Measurements from ENCODE around the gene MTERF4.

Gene MTERF4

DNA sequence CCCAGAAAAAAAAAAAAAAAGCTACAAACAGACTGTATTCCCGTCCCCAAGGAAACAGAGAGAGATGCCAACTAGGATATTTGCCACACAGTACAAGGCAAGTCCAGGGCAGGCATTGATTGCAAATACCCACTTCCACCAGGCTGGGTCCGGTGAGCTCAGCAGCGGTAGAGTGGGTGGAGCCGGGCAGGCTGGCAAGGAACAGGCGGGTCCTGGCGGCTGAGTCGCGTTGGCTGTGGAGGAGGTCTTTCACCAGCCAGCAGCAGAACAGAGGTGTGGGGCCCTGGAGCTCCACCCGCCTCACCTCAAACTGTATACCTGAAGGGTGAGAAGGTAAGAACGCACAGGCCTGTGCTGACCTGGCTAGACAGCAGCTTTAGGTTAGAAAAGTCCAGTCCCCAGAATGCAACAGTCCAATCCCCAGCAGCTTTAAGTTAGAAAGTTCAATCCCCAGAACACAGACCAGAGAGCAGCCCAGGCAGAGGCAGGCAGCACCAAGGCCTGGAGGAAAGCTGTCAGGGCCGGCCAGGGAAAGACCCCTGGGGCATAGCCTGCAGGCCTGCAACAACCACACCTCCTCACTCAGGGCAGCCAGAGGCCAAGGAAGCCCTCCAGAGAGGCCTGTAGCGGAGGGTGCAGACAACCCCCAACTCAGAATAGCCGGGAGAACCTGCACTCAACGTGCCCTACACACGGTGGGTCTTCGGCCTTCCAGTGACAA, 21.9 kb upstream of the MTERF4 start:
- H3K27me3 ChIP-seq (ENCODE audit: control insufficient read depth in 1 of 2, insufficient read depth in 2 of 2, low read length in 2 of 2) = no peaks in the 10 kb centered on the region
- H3K9me3 ChIP-seq (ENCODE audit: control insufficient read depth in 1 of 2, low read length in 2 of 2) = no peaks in the 10 kb centered on the region
- H3K36me3 ChIP-seq (ENCODE audit: control insufficient read depth in 1 of 2, insufficient read depth in 2 of 2, low read length in 2 of 2) = peaks cover 10 to 16% of the 10 kb centered on the region in 2 donors
- no peaks in the 10 kb centered on the region for H3K4me1 ChIP-seq (ENCODE audit: control insufficient read depth in 1 of 2, insufficient read depth in 2 of 2, low read length in 2 of 2)
- H3K4me3 ChIP-seq (ENCODE audit: low read depth in 1 of 2, low read length in 2 of 2) = no peak overlapping the region
- H3K27ac ChIP-seq (ENCODE audit: low read depth, low read length) = no peak overlapping the region
- peak overlapping the region; percentile 10 to 25 for H3K9ac ChIP-seq (ENCODE audit: low read depth in 1 of 2, low read length in 2 of 2)

- Histone ChIP-seq H3K9ac (ENCODE audit: low read depth in 1 of 2, low read length in 2 of 2) (no peak overlapping the region), H3K27ac (ENCODE audit: low read depth, low read length) (no peak overlapping the region), H3K36me3 (ENCODE audit: control insufficient read depth in 1 of 2, insufficient read depth in 2 of 2, low read length in 2 of 2) (peaks cover 10 to 16% of the 10 kb centered on the region in 2 donors), H3K9me3 (ENCODE audit: control insufficient read depth in 1 of 2, low read length in 2 of 2) (no peaks in the 10 kb centered on the region), H3K4me1 (ENCODE audit: control insufficient read depth in 1 of 2, insufficient read depth in 2 of 2, low read length in 2 of 2) (no peaks in the 10 kb centered on the region), H3K4me3 (ENCODE audit: low read depth in 1 of 2, low read length in 2 of 2) (no peak overlapping the region), H3K27me3 (ENCODE audit: control insufficient read depth in 1 of 2, insufficient read depth in 2 of 2, low read length in 2 of 2) (no peaks in the 10 kb centered on the region)
These were observed 20.4 kb upstream of the MTERF4 start for GRCh38 chr2:241122376-241123002.

GRCh38 chr2:241121008-241121407, 18.9 kb upstream of the MTERF4 start:
- Histone ChIP-seq H3K4me3 (ENCODE audit: low read depth in 1 of 2, low read length in 2 of 2) (no peak overlapping the region), H3K27ac (ENCODE audit: low read depth, low read length) (no peak overlapping the region), H3K4me1 (ENCODE audit: control insufficient read depth in 1 of 2, insufficient read depth in 2 of 2, low read length in 2 of 2) (no peaks in the 10 kb centered on the region), H3K9ac (ENCODE audit: low read depth in 1 of 2, low read length in 2 of 2) (no peak overlapping the region), H3K36me3 (ENCODE audit: control insufficient read depth in 1 of 2, insufficient read depth in 2 of 2, low read length in 2 of 2) (peaks cover 6 to 7% of the 10 kb centered on the region in 2 donors), H3K9me3 (ENCODE audit: control insufficient read depth in 1 of 2, low read length in 2 of 2) (no peaks in the 10 kb centered on the region), H3K27me3 (ENCODE audit: control insufficient read depth in 1 of 2, insufficient read depth in 2 of 2, low read length in 2 of 2) (no peaks in the 10 kb centered on the region)

DNA sequence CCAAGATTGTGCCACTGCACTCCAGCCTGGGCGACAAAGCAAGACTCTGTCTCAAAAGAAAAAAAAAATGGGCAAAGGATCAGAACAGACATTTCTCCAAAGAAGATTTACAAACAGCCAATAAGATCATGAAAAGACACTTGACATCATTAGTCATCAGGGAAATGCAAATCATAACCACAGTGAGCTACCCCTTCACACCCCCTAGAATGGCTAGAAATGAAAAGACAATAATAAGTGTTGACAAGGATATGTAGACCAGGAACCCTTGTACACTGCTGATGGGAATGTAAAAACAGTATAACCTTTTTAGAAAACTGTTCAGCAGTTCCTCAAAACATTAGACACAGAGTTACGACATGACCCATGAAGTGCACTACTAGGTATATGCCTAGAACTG, 18.4 kb upstream of the MTERF4 start:
- Histone ChIP-seq H3K27ac (ENCODE audit: low read depth, low read length) (no peak overlapping the region), H3K9me3 (ENCODE audit: control insufficient read depth in 1 of 2, low read length in 2 of 2) (no peaks in the 10 kb centered on the region), H3K4me3 (ENCODE audit: low read depth in 1 of 2, low read length in 2 of 2) (no peak overlapping the region), H3K36me3 (ENCODE audit: control insufficient read depth in 1 of 2, insufficient read depth in 2 of 2, low read length in 2 of 2) (peaks cover 6 to 7% of the 10 kb centered on the region in 2 donors), H3K9ac (ENCODE audit: low read depth in 1 of 2, low read length in 2 of 2) (no peak overlapping the region), H3K27me3 (ENCODE audit: control insufficient read depth in 1 of 2, insufficient read depth in 2 of 2, low read length in 2 of 2) (no peaks in the 10 kb centered on the region), H3K4me1 (ENCODE audit: control insufficient read depth in 1 of 2, insufficient read depth in 2 of 2, low read length in 2 of 2) (no peaks in the 10 kb centered on the region)

DNA sequence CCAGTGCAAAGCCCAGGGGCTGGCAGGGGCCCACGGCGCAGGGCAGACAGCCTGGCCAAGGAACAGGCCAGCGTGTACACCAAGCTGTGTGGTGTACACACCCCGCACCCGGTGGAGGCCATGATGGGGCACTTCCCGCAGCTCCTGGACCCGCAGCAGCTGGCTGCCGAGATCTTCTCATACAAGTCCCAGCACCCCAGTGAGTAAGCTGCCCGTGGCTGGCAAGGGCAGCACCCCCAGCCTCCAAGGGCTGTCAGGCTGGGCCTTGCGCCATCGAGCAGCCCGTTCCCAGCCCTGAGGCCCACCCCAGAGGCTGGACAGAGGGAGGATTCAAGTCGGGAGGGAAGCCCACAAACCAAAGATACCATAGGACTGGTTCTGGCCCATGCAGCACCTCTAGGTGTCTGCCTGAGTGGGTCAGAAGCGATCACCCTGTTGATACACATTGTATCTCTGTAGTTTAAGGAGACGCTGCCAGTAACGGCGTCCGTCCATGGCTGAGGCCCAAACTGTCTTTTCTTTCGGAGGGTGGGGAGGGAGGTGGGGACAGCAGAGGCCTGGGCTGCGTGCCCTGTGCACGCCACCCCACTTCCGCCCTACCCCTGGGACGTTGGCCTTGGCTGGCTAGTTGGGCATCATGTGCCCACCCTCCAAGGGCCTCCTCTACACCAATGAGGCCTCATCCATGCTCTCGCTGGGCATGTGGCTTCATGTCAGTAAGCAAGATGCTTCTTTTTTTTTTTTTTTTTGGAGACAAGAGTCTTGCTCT, 16.8 kb upstream of the MTERF4 start:
- no peak overlapping the region for H3K9ac ChIP-seq (ENCODE audit: low read depth in 1 of 2, low read length in 2 of 2)
- H3K9me3 ChIP-seq (ENCODE audit: control insufficient read depth in 1 of 2, low read length in 2 of 2) = no peaks in the 10 kb centered on the region
- H3K27me3 ChIP-seq (ENCODE audit: control insufficient read depth in 1 of 2, insufficient read depth in 2 of 2, low read length in 2 of 2) = no peaks in the 10 kb centered on the region
- peaks cover 6 to 12% of the 10 kb centered on the region in 2 donors for H3K36me3 ChIP-seq (ENCODE audit: control insufficient read depth in 1 of 2, insufficient read depth in 2 of 2, low read length in 2 of 2)
- no peaks in the 10 kb centered on the region for H3K4me1 ChIP-seq (ENCODE audit: control insufficient read depth in 1 of 2, insufficient read depth in 2 of 2, low read length in 2 of 2)
- no peak overlapping the region for H3K4me3 ChIP-seq (ENCODE audit: low read depth in 1 of 2, low read length in 2 of 2)
- H3K27ac ChIP-seq (ENCODE audit: low read depth, low read length) = no peak overlapping the region

GRCh38 chr2:241116606-241117560, 14.8 kb upstream of the MTERF4 start:
- no peaks in the 10 kb centered on the region for H3K4me1 ChIP-seq (ENCODE audit: control insufficient read depth in 1 of 2, insufficient read depth in 2 of 2, low read length in 2 of 2)
- H3K36me3 ChIP-seq (ENCODE audit: control insufficient read depth in 1 of 2, insufficient read depth in 2 of 2, low read length in 2 of 2) = peaks cover 0 to 17% of the 10 kb centered on the region in 2 donors
- no peak overlapping the region for H3K27ac ChIP-seq (ENCODE audit: low read depth, low read length)
- no peak overlapping the region for H3K9ac ChIP-seq (ENCODE audit: low read depth in 1 of 2, low read length in 2 of 2)
- H3K27me3 ChIP-seq (ENCODE audit: control insufficient read depth in 1 of 2, insufficient read depth in 2 of 2, low read length in 2 of 2) = no peaks in the 10 kb centered on the region
- H3K4me3 ChIP-seq (ENCODE audit: low read depth in 1 of 2, low read length in 2 of 2) = no peak overlapping the region
- no peaks in the 10 kb centered on the region for H3K9me3 ChIP-seq (ENCODE audit: control insufficient read depth in 1 of 2, low read length in 2 of 2)

DNA sequence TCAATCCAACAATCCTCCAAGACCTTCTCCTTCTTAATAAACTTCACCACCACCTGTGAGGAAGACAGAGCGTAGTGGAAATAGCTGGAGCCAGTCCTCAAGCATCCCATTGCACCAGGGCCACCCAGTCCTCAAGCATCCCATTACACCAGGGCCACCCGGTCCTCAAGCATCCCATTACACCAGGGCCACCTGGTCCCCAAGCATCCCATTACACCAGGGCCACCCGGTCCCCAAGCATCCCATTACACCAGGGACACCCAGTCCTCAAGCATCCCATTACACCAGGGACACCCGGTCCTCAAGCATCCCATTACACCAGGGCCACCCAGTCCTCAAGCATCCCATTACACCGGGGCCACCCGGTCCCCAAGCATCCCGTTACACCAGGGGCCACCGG, 13.3 kb upstream of the MTERF4 start:
- no peak overlapping the region for H3K27ac ChIP-seq (ENCODE audit: low read depth, low read length)
- no peaks in the 10 kb centered on the region for H3K9me3 ChIP-seq (ENCODE audit: control insufficient read depth in 1 of 2, low read length in 2 of 2)
- peaks cover 0 to 10% of the 10 kb centered on the region in 2 donors for H3K36me3 ChIP-seq (ENCODE audit: control insufficient read depth in 1 of 2, insufficient read depth in 2 of 2, low read length in 2 of 2)
- H3K4me1 ChIP-seq (ENCODE audit: control insufficient read depth in 1 of 2, insufficient read depth in 2 of 2, low read length in 2 of 2) = no peaks in the 10 kb centered on the region
- H3K4me3 ChIP-seq (ENCODE audit: low read depth in 1 of 2, low read length in 2 of 2) = no peak overlapping the region
- H3K27me3 ChIP-seq (ENCODE audit: control insufficient read depth in 1 of 2, insufficient read depth in 2 of 2, low read length in 2 of 2) = no peaks in the 10 kb centered on the region
- no peak overlapping the region for H3K9ac ChIP-seq (ENCODE audit: low read depth in 1 of 2, low read length in 2 of 2)

DNA sequence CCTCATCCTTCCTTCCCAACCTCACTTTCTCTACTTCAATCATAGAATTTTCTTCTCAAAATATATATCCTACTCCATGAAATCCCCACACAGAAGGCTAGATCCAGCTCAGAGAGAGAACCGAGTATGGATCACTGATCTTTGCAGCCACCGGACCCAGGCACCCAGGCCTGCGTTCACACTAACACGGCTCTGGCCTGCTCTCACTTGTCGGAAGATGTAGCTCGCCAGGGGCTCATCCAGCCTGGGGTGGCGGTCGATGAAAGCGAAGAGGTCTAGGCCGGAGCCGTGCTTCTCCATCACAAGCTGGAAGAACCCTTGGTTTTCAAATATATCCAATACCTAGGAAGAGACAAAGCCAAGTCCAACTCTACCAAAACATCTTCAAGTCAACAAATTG, 12.7 kb upstream of the MTERF4 start:
- Histone ChIP-seq H3K9me3 (ENCODE audit: control insufficient read depth in 1 of 2, low read length in 2 of 2) (no peaks in the 10 kb centered on the region), H3K27ac (ENCODE audit: low read depth, low read length) (no peak overlapping the region), H3K4me1 (ENCODE audit: control insufficient read depth in 1 of 2, insufficient read depth in 2 of 2, low read length in 2 of 2) (no peaks in the 10 kb centered on the region), H3K27me3 (ENCODE audit: control insufficient read depth in 1 of 2, insufficient read depth in 2 of 2, low read length in 2 of 2) (no peaks in the 10 kb centered on the region), H3K36me3 (ENCODE audit: control insufficient read depth in 1 of 2, insufficient read depth in 2 of 2, low read length in 2 of 2) (peaks cover 0 to 10% of the 10 kb centered on the region in 2 donors), H3K9ac (ENCODE audit: low read depth in 1 of 2, low read length in 2 of 2) (no peak overlapping the region), H3K4me3 (ENCODE audit: low read depth in 1 of 2, low read length in 2 of 2) (no peak overlapping the region)

GRCh38 chr2:241112592-241112991, 10.5 kb upstream of the MTERF4 start:
- Histone ChIP-seq H3K9ac (ENCODE audit: low read depth in 1 of 2, low read length in 2 of 2) (no peak overlapping the region), H3K36me3 (ENCODE audit: control insufficient read depth in 1 of 2, insufficient read depth in 2 of 2, low read length in 2 of 2) (peaks cover 0 to 15% of the 10 kb centered on the region in 2 donors), H3K9me3 (ENCODE audit: control insufficient read depth in 1 of 2, low read length in 2 of 2) (no peaks in the 10 kb centered on the region), H3K4me1 (ENCODE audit: control insufficient read depth in 1 of 2, insufficient read depth in 2 of 2, low read length in 2 of 2) (peaks cover 3 to 6% of the 10 kb centered on the region in 2 donors), H3K27ac (ENCODE audit: low read depth, low read length) (no peak overlapping the region), H3K27me3 (ENCODE audit: control insufficient read depth in 1 of 2, insufficient read depth in 2 of 2, low read length in 2 of 2) (no peaks in the 10 kb centered on the region), H3K4me3 (ENCODE audit: low read depth in 1 of 2, low read length in 2 of 2) (no peak overlapping the region)
